ENCODE data around the gene LILRA2.

Gene LILRA2

GRCh38 chr19:54608792-54609191 lies 35.2 kb downstream of the LILRA2 start:
- TF ChIP-seq CTCF (IDR thresholded peaks at IDR 0.05; ENCODE audit: low read length, missing control alignments) = no peak
- DNase-seq (ENCODE audit: low read depth) = no peak
- no peak overlapping the region for H3K4me3 ChIP-seq (replicated peaks; ENCODE audit: low read depth, low read length)

- H3K4me3 ChIP-seq (replicated peaks; ENCODE audit: low read depth, low read length) = no peak overlapping the region
- TF ChIP-seq CTCF (IDR thresholded peaks at IDR 0.05; ENCODE audit: low read length, missing control alignments) = no peak
- no peak for DNase-seq (ENCODE audit: low read depth)
Observed at GRCh38 chr19:54609356-54609791, 35.8 kb downstream of the LILRA2 start.

- H3K4me3 ChIP-seq (replicated peaks; ENCODE audit: low read depth, low read length) = no peak overlapping the region
- no peak for DNase-seq (ENCODE audit: low read depth)
- no peak for TF ChIP-seq CTCF (IDR thresholded peaks at IDR 0.05; ENCODE audit: low read length, missing control alignments)
Observed at GRCh38 chr19:54612428-54612827, 38.8 kb downstream of the LILRA2 start.

GRCh38 chr19:54614726-54615125 lies 41.1 kb downstream of the LILRA2 start:
- H3K4me3 ChIP-seq (replicated peaks; ENCODE audit: low read depth, low read length) = no peak overlapping the region
- TF ChIP-seq CTCF (IDR thresholded peaks at IDR 0.05; ENCODE audit: low read length, missing control alignments) = no peak
- DNase-seq (ENCODE audit: low read depth) = no peak

GRCh38 chr19:54616057-54616456 lies 42.5 kb downstream of the LILRA2 start:
- H3K4me3 ChIP-seq (replicated peaks; ENCODE audit: low read depth, low read length) = no peak overlapping the region
- no peak for DNase-seq (ENCODE audit: low read depth)
- no peak for TF ChIP-seq CTCF (IDR thresholded peaks at IDR 0.05; ENCODE audit: low read length, missing control alignments)

- no peak for TF ChIP-seq CTCF (IDR thresholded peaks at IDR 0.05; ENCODE audit: low read length, missing control alignments)
- no peak for DNase-seq (ENCODE audit: low read depth)
- H3K4me3 ChIP-seq (replicated peaks; ENCODE audit: low read depth, low read length) = no peak overlapping the region
Observed at GRCh38 chr19:54616821-54617560, 43.4 kb downstream of the LILRA2 start.

GRCh38 chr19:54620464-54620863 lies 46.9 kb downstream of the LILRA2 start:
- no peak for TF ChIP-seq CTCF (IDR thresholded peaks at IDR 0.05; ENCODE audit: low read length, missing control alignments)
- no peak for DNase-seq (ENCODE audit: low read depth)
- no peak overlapping the region for H3K4me3 ChIP-seq (replicated peaks; ENCODE audit: low read depth, low read length)

All from fibroblast of pulmonary artery (primary cell).